CD4-positive, alpha-beta T cell treated with Interleukin-15 for 4 hours (primary cell): Measurements from ENCODE around the gene LARP1.

Source experiments
- DNase-seq: peaks from one replicate; pipeline ENCODE4 v3.0.0-alpha.2; 2020; ENCODE audit warnings: low spot score

LARP1 gene

GRCh38 chr5:154858297-154858971, 103.3 kb downstream of the LARP1 start, which contains the start of gene CNOT8:
CNOT8 (plus strand) TSS chr5:154858627; CDS start chr5:154863279, 4,652 bp downstream.
- DNase-seq: peak; percentile 98

- peak; percentile 20 for DNase-seq
These were observed 104.0 kb downstream of the LARP1 start for GRCh38 chr5:154858972-154859871.

- no peak for DNase-seq
These were observed 104.9 kb downstream of the LARP1 start for GRCh38 chr5:154860123-154860522.

GRCh38 chr5:154860765-154861164, 105.6 kb downstream of the LARP1 start:
- no peak for DNase-seq

- no peak for DNase-seq
These were observed 106.8 kb downstream of the LARP1 start for GRCh38 chr5:154861946-154862345.

DNA sequence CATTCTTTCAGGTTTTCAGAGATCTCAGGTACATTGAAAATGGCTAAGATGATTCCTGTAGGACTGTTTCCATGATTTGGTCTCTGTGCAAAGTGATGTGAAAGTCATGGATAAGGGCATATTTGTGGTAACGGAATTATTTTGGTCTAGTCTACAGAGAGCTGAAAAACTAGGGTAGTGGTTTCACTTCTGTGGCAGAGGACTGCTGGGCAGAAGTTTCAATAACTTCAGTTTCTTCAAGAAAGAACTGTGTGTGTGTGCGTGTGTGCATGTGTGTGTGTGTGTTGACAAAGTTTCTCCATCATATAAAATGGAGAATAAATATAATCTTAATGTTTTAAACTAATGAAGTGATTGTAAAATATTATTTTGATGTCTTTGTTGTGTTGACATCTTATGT, 107.6 kb downstream of the LARP1 start:
- DNase-seq: no peak

GRCh38 chr5:154863291-154864080, 108.3 kb downstream of the LARP1 start:
- DNase-seq: no peak

GRCh38 chr5:154865466-154866184, 110.4 kb downstream of the LARP1 start:
- DNase-seq: no peak

DNA sequence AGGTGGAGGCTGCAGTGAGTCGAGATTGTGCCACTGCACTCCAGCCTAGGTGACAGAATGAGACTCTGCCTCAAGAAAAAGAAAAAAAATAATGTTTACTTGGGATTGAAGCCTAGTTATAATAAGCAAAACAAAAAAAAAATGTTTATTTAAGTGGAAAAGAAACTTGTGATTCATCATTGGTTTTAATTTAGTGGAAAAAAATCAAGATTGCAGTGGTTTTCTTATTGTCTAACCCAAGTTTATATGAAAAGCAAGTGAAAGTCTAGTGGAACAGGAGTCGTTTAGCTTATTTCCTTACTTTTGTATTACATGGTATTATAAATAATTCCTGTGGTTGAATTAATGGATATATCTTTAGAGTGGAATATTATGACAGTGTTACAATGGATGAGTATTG, 111.7 kb downstream of the LARP1 start:
- no peak for DNase-seq
